CD4-positive, CD25-positive, alpha-beta regulatory T cell (primary cell): ENCODE results near the gene SYNE1. TPM values are rescaled to one million over a fixed set of nuclear protein-coding genes. Genes with fewer than 3 reads are reported as not detected.

ENCODE experiments used
- ATAC-seq, 2 donors: fragments of 150-1000 bp; cut with Tn5 transposase; one replicate each; pipeline ENCODE4 v1.10.0; 2021; ENCODE audit warnings: low read depth in 2 of 2, moderate number of reproducible peaks in 2 of 2, moderate library complexity in 1 of 2
- DNase-seq, 3 donors: peaks; one replicate each; pipeline versions ENCODE4 v3.0.0 to v3.0.0-alpha.2; 2012 to 2022; ENCODE audit warnings: mixed read lengths in 1 of 3
- H3K27ac ChIP-seq: one replicate; pipeline ENCODE4 v1.7.0; 2013; ENCODE audit warnings: mild to moderate bottlenecking, low read length; ENCODE audit not compliant: insufficient read depth, poor library complexity, severe bottlenecking
- H3K27me3 ChIP-seq: one replicate; pipeline ENCODE4 v1.7.0; 2013; ENCODE audit warnings: low read length; ENCODE audit not compliant: control insufficient read depth, insufficient read depth
- H3K36me3 ChIP-seq: one replicate; pipeline ENCODE4 v1.7.0; 2013; ENCODE audit warnings: mild to moderate bottlenecking, low read length, moderate library complexity; ENCODE audit not compliant: control insufficient read depth, insufficient read depth
- H3K4me1 ChIP-seq: 2 replicates; pipeline ENCODE4 v1.7.0; 2013; ENCODE audit warnings: mild to moderate bottlenecking, low read length; ENCODE audit not compliant: insufficient read depth, control insufficient read depth, poor library complexity, severe bottlenecking
- H3K4me3 ChIP-seq: one replicate; pipeline ENCODE4 v1.7.0; 2013; ENCODE audit warnings: low read depth, mild to moderate bottlenecking, low read length, moderate library complexity
- H3K9me3 ChIP-seq, 2 experiments: 1 replicate in 1 of 2; 2 replicates in 1 of 2; pipeline ENCODE4 v1.7.0; 2013; ENCODE audit warnings: low read length in 2 of 2, mild to moderate bottlenecking in 1 of 2, moderate library complexity in 1 of 2; ENCODE audit not compliant: control insufficient read depth in 2 of 2
- H3K27ac Mint-ChIP-seq, 3 donors: one replicate each; pipeline ENCODE4 v1.8.0; 2020 to 2022; ENCODE audit warnings: mild to moderate bottlenecking in 3 of 3, mixed read lengths in 3 of 3, moderate library complexity in 2 of 3
- H3K27me3 Mint-ChIP-seq: one replicate; pipeline ENCODE4 v1.8.0; 2022; ENCODE audit warnings: mild to moderate bottlenecking, mixed read lengths
- H3K36me3 Mint-ChIP-seq: one replicate; pipeline ENCODE4 v1.8.0; 2020; ENCODE audit warnings: mixed read lengths
- H3K4me1 Mint-ChIP-seq, 4 donors: one replicate each; pipeline ENCODE4 v1.8.0; 2020 to 2022; ENCODE audit warnings: mixed read lengths in 4 of 4, mild to moderate bottlenecking in 1 of 4
- H3K4me3 Mint-ChIP-seq, 4 donors: one replicate each; pipeline ENCODE4 v1.8.0; 2020 to 2022; ENCODE audit warnings: mild to moderate bottlenecking in 4 of 4, mixed read lengths in 4 of 4, moderate library complexity in 3 of 4
- H3K9me3 Mint-ChIP-seq, 7 donors: one replicate each; pipeline ENCODE4 v1.8.0; 2020 to 2022; ENCODE audit warnings: mixed read lengths in 7 of 7, mild to moderate bottlenecking in 3 of 7, moderate library complexity in 2 of 7
- polyA plus RNA-seq, 4 donors: library from polyadenylated mRNA; unstranded; fragments of 300-500 nt; fragmentation: Illumina TruSeq; gene quantifications; one replicate each; pipeline ENCODE4 v1.2.3, GENCODE V29; 2021
- total RNA-seq: library from RNA; stranded (reverse); gene quantifications from one replicate; pipeline ENCODE4 v1.2.3, GENCODE V29; 2022

SYNE1 gene
- total and polyA plus RNA-seq, 5 donors from 2014 or later = 48.1 to 166 (median 57.3) TPM

DNA sequence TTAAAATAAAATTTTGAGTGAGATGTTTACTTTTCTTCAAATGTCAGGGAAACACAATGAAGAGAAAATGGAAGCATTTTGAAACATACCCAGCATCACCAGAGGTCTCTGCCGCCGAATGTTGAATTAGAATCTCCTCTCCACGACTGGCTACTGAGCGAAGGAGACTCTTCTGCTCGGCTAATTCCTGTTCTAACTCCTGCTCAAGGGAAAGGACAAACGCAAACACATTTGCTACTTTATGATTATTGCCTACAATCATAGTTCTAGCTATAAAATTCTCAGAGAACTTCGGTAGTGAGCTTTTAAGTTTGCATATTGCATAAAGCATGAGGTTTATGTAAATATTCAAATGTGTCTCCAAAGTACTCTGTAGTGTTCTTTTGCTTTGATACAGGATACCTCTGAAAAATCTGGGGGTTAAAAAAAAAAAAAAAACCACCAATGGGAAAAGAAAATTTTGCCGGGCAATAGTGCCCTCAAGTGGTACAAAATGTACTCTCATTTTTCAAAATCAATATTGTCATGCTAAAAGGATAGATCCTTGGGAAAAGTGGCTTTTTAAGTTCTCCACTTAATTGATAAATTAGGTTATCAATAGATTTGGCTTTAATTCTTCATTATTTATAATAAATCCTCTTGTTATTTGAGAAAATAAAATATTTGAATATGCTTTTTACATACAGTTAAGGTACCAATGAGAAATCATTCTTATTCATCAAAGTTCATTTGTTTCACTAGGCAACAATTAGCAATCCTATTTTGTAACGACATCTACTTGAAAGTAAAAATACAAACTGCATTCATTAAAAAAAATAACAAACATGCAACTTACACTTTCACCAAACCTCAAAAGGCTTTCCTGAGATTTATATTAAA is 369.0 kb downstream of the SYNE1 start:
- Mint-ChIP-seq H3K4me3 (no peak overlapping the region), H3K36me3 (peaks cover 46% of the 10 kb centered on the region), H3K9me3 (peaks cover 0 to 15% (median under 1%) of the 10 kb centered on the region in 7 donors), H3K27ac (no peak overlapping the region), H3K27me3 (no peaks in the 10 kb centered on the region), H3K4me1 (peaks cover 0 to 6% (median 3%) of the 10 kb centered on the region in 4 donors)
- Histone ChIP-seq H3K4me1 (no peaks in the 10 kb centered on the region), H3K9me3 (peaks cover 10 to 17% of the 10 kb centered on the region in 2 experiments), H3K36me3 (peaks cover 83% of the 10 kb centered on the region), H3K27ac (no peak overlapping the region), H3K4me3 (no peak overlapping the region), H3K27me3 (no peaks in the 10 kb centered on the region)
- ATAC-seq (no peak), DNase-seq (peak in 2 of 3 donors; percentile 22 to 42)

DNA sequence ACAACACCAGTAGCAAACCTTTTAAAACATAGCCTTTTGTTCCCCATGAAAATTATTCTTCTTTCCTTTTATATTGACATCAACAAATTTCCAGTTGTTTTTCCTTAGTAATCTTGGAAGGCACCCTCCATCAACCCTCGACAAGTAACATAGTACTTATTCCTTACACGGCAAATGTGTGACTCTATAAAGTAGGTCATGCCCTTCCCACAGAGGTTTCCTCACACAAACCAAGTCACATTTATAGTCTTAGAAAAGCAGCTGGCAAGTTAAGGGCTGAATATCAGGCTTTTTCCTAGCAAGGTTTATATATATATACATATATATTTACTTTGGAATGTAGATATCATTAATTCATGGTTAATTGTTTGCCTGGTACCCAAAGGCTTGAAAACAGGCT is 371.5 kb downstream of the SYNE1 start:
- H3K4me3 ChIP-seq = no peak overlapping the region
- Mint-ChIP-seq H3K4me1 (peaks cover 0 to 6% (median 4%) of the 10 kb centered on the region in 4 donors), H3K4me3 (no peak overlapping the region), H3K27me3 (no peaks in the 10 kb centered on the region), H3K9me3 (peaks cover 0 to 27% (median 5%) of the 10 kb centered on the region in 7 donors), H3K36me3 (peaks cover 56% of the 10 kb centered on the region), H3K27ac (no peak overlapping the region)
- ATAC-seq (no peak), DNase-seq (no peak)
- H3K36me3 ChIP-seq = peaks cover 90% of the 10 kb centered on the region
- H3K27ac ChIP-seq = no peak overlapping the region
- H3K4me1 ChIP-seq = no peaks in the 10 kb centered on the region
- no peaks in the 10 kb centered on the region for H3K27me3 ChIP-seq
- H3K9me3 ChIP-seq = peaks cover 21 to 27% of the 10 kb centered on the region in 2 experiments

DNA sequence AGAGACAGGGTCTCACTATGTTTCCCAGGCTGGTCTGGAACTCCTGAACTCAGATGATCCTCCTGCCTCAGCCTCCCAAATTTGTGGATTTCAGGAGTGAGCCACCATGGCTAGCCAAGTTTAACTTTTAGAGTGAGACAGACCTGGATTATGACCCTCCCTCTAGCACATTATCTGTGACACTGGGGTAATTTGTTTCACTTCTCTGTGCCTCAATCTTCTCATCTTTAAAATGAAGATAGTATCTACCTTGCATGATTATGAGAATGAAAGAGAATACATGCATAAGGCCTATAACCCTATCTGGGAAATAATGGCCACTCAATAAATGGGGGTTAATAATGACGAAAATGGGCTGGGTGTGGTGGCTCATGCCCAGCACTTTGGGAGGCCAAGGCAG is 373.6 kb downstream of the SYNE1 start:
- Histone ChIP-seq H3K9me3 (peaks cover 21 to 27% of the 10 kb centered on the region in 2 experiments), H3K4me1 (no peaks in the 10 kb centered on the region), H3K27ac (no peak overlapping the region), H3K36me3 (peaks cover 90% of the 10 kb centered on the region), H3K4me3 (no peak overlapping the region), H3K27me3 (no peaks in the 10 kb centered on the region)
- Mint-ChIP-seq H3K4me3 (no peak overlapping the region), H3K4me1 (peaks cover 0 to 3% (median under 1%) of the 10 kb centered on the region in 4 donors), H3K27me3 (no peaks in the 10 kb centered on the region), H3K27ac (no peak overlapping the region), H3K36me3 (peaks cover 66% of the 10 kb centered on the region), H3K9me3 (peaks cover 0 to 27% (median 10%) of the 10 kb centered on the region in 7 donors)
- DNase-seq (peak in 2 of 3 donors; percentile 2 to 28), ATAC-seq (no peak)

GRCh38 chr6:152261179-152261578 is 376.0 kb downstream of the SYNE1 start:
- Histone ChIP-seq H3K4me3 (no peak overlapping the region), H3K9me3 (peaks cover 21 to 27% of the 10 kb centered on the region in 2 experiments), H3K4me1 (no peaks in the 10 kb centered on the region), H3K27ac (no peak overlapping the region), H3K27me3 (no peaks in the 10 kb centered on the region), H3K36me3 (peaks cover 92% of the 10 kb centered on the region)
- Mint-ChIP-seq H3K9me3 (peaks cover 0 to 27% (median 10%) of the 10 kb centered on the region in 7 donors), H3K4me1 (peaks cover 0 to 12% (median 3%) of the 10 kb centered on the region in 4 donors), H3K27me3 (no peaks in the 10 kb centered on the region), H3K4me3 (no peak overlapping the region), H3K36me3 (peaks cover 77% of the 10 kb centered on the region), H3K27ac (peak overlapping the region in 1 of 3 donors; percentile 52)
- ATAC-seq (no peak), DNase-seq (no peak)

GRCh38 chr6:152259234-152259633 is 377.9 kb downstream of the SYNE1 start:
- H3K4me1 Mint-ChIP-seq = peaks cover 0 to 12% (median 3%) of the 10 kb centered on the region in 4 donors
- H3K27ac Mint-ChIP-seq = peak overlapping the region in 1 of 3 donors; percentile 88
- H3K27me3 ChIP-seq = no peaks in the 10 kb centered on the region
- no peak for ATAC-seq
- DNase-seq = no peak
- H3K27me3 Mint-ChIP-seq = no peaks in the 10 kb centered on the region
- peaks cover 94% of the 10 kb centered on the region for H3K36me3 ChIP-seq
- H3K9me3 ChIP-seq = peaks cover 16 to 20% of the 10 kb centered on the region in 2 experiments
- H3K27ac ChIP-seq = no peak overlapping the region
- H3K4me3 ChIP-seq = no peak overlapping the region
- no peaks in the 10 kb centered on the region for H3K4me1 ChIP-seq
- H3K36me3 Mint-ChIP-seq = peaks cover 70% of the 10 kb centered on the region
- H3K4me3 Mint-ChIP-seq = no peak overlapping the region
- peaks cover 0 to 20% (median 12%) of the 10 kb centered on the region in 7 donors for H3K9me3 Mint-ChIP-seq

DNA sequence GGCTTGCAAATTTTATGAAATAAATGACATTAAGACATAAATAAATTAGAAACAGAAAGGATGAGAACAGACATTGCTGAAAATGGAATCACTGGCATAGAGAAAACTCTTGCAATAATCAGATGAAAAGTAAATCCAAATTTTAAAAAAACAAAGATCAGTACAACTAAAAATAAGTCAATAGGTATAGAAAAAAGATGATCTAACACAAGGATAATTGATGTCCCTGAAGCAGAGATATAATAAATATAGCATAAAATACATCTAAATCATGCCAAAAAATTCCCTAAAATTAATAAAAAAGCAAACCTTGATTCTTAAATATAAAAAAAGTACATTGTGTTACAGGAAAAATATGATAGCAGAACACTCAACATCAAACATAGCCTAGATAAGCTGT is 379.6 kb downstream of the SYNE1 start:
- peaks cover 94% of the 10 kb centered on the region for H3K36me3 ChIP-seq
- H3K4me1 Mint-ChIP-seq = peaks cover 0 to 18% (median 1%) of the 10 kb centered on the region in 4 donors
- ATAC-seq = no peak
- peaks cover 0 to 9% (median 6%) of the 10 kb centered on the region in 7 donors for H3K9me3 Mint-ChIP-seq
- peaks cover 69% of the 10 kb centered on the region for H3K36me3 Mint-ChIP-seq
- H3K27ac Mint-ChIP-seq = no peak overlapping the region
- H3K27ac ChIP-seq = no peak overlapping the region
- no peaks in the 10 kb centered on the region for H3K4me1 ChIP-seq
- peaks cover 3 to 4% of the 10 kb centered on the region in 2 experiments for H3K9me3 ChIP-seq
- no peaks in the 10 kb centered on the region for H3K27me3 Mint-ChIP-seq
- no peak overlapping the region for H3K4me3 ChIP-seq
- no peak for DNase-seq
- H3K27me3 ChIP-seq = no peaks in the 10 kb centered on the region
- H3K4me3 Mint-ChIP-seq = no peak overlapping the region

DNA sequence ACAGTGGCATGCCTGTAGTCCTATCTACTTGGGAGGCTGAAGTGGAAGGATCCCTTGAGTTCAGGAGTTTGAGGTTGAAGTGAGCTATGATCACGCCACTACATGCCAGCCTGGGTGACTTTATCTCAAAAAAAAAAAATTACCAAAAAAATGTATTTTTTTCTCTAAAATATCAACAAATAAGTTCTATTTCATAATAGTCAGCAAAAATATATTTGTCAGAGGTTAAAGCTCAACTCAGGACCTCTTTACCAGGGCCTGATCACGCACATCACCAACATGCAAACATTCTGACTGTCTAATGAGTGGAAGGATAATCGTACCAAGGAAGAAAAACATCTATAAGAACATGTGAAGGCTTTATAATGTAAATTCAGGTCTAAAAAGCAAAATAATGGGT is 387.0 kb downstream of the SYNE1 start:
- Mint-ChIP-seq H3K36me3 (peaks cover 51% of the 10 kb centered on the region), H3K4me1 (peaks cover 0 to 15% (median 6%) of the 10 kb centered on the region in 4 donors), H3K9me3 (no peaks in the 10 kb centered on the region), H3K27ac (no peak overlapping the region), H3K27me3 (no peaks in the 10 kb centered on the region), H3K4me3 (no peak overlapping the region)
- H3K36me3 ChIP-seq = peaks cover 64% of the 10 kb centered on the region
- DNase-seq (no peak), ATAC-seq (no peak)
- H3K4me3 ChIP-seq = no peak overlapping the region
- no peaks in the 10 kb centered on the region for H3K9me3 ChIP-seq
- H3K27ac ChIP-seq = no peak overlapping the region
- no peaks in the 10 kb centered on the region for H3K27me3 ChIP-seq
- no peaks in the 10 kb centered on the region for H3K4me1 ChIP-seq
